ENCODE data around the gene SOST.

Gene SOST

DNA sequence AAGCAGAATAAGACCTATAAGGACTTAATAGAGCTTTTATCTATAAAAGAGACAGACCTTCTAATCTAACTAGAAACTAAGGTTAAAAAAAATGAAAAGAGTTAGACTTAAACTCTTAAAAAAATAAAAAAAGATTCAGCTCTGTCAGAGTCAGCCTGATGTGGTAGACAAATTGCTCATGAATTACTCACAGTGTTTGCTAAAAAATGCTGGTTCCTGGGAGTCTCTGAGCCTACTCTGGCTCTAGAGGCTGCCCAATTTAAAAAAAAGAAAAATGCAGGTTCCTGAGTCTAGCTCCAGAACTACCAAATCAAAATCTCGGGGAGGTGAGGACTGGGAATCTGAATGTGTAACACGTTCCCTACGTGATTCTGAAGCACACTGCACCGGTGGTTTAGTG is 18.1 kb downstream of the SOST start:
- no peak for ATAC-seq

DNA sequence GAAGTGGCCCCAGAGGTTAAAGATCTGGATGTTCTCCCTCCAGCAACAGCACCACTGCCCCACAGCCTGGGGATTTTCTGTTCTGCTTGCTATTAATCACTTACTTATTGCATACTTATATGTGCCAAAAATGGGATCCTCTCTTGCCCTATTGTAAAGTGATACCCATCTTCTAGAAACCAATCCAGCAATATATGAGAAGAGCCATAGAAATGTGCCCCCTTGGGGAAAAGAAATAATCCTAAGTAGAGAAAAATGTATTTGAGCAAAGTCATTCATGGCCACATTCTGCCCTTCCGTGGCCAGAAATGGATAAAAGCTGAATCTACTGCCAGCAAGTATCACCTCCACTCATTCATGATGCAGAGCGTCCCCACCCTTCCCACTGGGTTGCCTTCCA is 20.9 kb downstream of the SOST start:
- ATAC-seq = no peak

- no peak for ATAC-seq
Measured at GRCh38 chr17:43736389-43736788, 22.2 kb downstream of the SOST start.

GRCh38 chr17:43734376-43734775 is 24.2 kb downstream of the SOST start:
- ATAC-seq = no peak

GRCh38 chr17:43733956-43734355 is 24.6 kb downstream of the SOST start:
- ATAC-seq = no peak

- no peak for ATAC-seq
Measured at GRCh38 chr17:43732958-43733357, 25.6 kb downstream of the SOST start.

DNA sequence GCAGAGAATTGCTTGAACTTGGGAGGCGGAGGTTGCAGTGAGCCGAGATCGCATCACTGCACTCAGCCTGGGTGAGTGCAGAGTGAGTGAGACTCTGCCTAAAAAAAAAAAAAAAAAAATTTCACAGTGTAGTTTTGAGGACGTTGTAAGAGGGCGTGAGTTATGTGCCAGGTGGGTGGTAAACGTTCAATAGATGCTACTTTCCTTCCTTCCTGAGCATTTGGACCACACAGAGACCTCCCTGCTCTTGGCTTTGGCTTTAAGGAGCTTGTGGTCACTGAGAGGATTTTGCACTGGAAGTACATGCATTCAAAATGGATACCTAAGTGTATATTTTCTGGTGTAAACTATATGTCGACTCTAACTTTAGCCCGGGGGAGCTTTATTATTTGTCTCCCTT is 30.5 kb downstream of the SOST start:
- no peak for ATAC-seq

- ATAC-seq = no peak
Measured at GRCh38 chr17:43723697-43724359, 34.8 kb downstream of the SOST start.

- no peak for ATAC-seq
Measured at GRCh38 chr17:43722870-43723665, 35.5 kb downstream of the SOST start.

- ATAC-seq = no peak
Measured at GRCh38 chr17:43722269-43722619, 36.3 kb downstream of the SOST start.

DNA sequence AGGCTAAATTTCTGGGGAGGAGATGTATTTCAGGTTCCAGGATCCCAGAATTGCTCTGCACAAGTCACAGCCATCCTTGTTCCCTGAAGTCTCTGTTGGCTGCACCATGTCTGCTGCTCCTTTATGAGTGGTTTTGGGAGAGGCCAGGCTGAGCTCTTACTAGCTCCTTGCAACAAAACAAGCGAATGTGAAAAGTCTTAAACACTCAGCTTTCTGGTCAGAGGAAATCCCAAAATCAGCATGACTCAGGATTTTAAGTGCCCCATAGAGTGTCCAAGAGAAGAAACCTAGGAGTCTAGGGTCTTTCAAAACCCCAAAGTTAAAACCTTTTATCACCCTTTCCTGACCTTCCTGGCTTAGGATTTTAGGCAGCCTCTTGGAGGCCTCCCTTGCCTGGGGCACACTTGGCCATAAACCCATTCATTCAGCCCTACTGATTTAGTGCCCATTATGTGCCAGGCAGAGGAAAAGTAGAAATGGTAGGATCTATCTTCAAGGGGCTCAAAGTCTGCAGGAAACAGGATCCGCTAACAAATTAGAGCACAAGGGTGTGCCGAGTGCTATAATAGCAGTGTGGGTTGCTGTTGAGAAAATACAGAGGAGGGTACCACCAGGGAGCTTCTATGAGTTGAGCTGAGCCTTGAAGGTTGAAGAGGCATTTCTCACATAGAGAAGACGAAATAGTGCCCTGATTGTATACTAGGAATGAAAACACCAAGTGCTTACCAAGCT is 36.9 kb downstream of the SOST start:
- ATAC-seq = no peak

- peak; percentile 89 to 91 for ATAC-seq
Measured at GRCh38 chr17:43720311-43721060, 38.1 kb downstream of the SOST start.

DNA sequence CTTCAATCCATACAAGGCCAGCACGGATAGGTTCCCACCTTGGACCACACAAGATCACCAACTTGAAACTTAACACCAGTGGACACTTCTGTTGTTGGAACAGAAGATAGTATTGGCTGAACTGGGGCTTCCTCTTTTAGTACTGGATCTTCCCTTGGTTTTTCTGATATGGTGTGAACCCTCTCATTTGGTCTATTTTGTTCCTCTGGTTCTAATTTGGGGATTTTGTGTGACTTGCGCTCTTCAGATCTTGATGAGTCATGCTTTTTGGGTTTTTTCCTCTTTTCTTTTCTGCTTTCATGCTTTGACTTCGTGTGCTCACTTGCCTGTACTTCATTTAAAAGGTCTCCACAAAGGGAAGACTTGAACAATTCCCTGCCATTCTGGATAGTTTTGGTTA is 39.0 kb downstream of the SOST start:
- peak; percentile 30 to 34 for ATAC-seq

DNA sequence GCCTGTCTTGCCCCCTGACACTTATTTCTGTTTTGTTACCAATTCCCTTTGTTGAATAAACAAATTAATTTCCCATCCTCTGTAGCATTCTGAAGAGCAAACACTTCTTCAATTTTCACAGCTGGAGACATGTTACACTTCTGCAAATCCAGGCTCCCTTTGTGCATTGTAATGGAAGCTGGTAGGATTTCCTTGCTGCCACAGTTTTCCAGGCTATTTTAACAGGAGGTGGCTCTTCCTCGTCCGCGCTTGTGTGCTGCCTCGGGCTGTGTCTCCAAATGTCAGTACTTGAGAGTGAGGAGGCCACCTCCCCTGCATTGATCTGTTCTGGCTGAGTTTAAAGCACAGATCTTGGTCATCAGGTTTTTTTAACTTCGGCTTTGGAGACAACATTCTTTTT is 40.0 kb downstream of the SOST start:
- ATAC-seq = no peak

DNA sequence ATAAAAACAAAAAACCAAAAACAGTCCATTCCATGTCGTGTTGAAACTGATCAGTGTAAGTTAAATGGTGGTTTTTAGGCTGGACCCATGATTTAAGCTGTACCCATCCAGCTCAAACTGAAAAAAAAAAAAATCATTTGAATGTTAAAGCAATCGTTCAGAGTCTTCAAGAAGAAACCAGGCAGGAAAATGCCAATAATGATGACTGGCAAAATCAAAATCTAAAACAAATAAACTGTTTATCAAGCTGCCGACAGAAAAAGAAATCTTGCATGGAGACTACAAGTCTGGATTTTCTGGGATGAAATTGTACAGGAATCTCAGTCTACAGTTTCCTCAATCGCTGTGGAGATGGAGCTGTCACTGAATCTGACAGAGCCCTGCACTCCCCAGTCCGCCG is 40.7 kb downstream of the SOST start:
- no peak for ATAC-seq

DNA sequence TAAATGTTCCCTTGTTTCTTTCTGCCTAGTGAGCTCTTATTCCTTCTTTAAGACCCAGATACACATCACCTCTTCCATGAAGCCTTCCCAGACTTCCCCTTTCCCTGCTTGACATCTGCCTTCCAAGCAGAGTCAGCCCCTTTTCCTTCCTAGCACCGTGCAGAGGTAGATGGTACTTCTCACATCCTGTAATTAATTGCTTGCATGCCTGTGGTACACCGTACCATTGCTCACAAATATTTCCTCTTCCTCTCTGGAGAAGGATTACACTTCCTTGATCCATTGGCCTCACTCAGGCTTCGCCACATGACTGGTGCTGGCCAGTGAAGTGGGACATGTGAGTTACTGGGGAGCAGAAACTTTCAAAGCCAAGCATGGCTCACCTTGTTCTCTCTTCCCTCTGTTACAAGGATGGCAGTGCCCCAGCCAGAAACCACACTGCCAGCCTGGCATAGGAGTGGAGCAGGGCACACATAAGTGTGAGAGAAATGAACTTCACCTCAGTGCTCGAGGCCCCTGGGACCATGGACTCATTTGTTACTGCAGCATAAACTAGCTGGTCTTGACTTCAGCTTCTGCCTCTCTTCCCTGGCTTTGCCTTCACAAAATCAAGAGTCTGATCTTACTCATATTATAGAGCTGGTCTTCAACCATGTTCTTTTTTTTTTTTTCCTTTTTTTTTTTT is 44.0 kb downstream of the SOST start:
- no peak for ATAC-seq

GRCh38 chr17:43713494-43714162 is 45.0 kb downstream of the SOST start:
- no peak for ATAC-seq

GRCh38 chr17:43712397-43712796 is 46.2 kb downstream of the SOST start:
- no peak for ATAC-seq

DNA sequence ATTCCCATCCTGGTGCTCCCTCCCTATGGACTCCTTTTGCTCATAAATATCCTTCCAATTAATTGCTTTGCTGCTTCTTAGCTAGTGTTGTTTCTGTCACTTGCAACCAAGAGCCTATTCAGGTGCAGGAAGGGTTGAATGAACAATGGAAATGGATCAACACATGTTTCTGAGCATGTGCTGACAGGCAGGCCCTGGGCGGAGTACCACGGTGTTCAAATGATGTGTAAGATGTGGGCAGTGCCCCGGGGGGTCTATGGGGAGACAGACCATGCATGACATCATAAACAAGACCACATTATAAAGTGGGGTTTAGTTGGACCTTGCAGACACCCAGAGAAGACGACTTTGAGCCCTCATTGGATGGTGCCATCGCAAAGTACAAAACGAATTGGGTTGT is 48.5 kb downstream of the SOST start:
- no peak for ATAC-seq

DNA sequence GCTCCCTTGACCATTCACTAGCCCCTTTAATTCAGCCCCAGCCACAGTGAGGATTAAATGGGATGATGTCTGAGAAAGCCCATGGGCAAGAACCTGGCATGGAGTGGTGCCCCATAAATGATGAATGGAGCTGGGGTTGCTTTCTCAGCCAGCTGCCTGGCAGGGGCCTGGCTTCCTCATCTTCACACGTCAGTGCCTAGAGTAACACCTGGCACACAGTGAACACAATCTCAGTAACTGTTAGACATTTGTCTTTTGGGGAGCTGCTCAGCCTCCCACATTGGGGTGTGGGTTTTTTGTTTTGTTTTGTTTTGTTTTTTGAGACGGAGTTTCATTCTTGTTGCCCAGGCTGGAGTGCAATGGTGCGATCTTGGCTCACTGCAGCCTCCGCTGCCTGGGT is 49.4 kb downstream of the SOST start:
- no peak for ATAC-seq

- no peak for ATAC-seq
Measured at GRCh38 chr17:43707184-43707583, 51.4 kb downstream of the SOST start.

- no peak for ATAC-seq
Measured at GRCh38 chr17:43706235-43706634, 52.4 kb downstream of the SOST start.
